ENCODE measurements around the gene HFE.

DNA sequence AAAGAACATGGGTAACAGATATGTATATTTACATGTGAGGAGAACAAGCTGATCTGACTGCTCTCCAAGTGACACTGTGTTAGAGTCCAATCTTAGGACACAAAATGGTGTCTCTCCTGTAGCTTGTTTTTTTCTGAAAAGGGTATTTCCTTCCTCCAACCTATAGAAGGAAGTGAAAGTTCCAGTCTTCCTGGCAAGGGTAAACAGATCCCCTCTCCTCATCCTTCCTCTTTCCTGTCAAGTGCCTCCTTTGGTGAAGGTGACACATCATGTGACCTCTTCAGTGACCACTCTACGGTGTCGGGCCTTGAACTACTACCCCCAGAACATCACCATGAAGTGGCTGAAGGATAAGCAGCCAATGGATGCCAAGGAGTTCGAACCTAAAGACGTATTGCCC lies 5.2 kb downstream of the HFE start:
- TF ChIP-seq, protein P1, sequence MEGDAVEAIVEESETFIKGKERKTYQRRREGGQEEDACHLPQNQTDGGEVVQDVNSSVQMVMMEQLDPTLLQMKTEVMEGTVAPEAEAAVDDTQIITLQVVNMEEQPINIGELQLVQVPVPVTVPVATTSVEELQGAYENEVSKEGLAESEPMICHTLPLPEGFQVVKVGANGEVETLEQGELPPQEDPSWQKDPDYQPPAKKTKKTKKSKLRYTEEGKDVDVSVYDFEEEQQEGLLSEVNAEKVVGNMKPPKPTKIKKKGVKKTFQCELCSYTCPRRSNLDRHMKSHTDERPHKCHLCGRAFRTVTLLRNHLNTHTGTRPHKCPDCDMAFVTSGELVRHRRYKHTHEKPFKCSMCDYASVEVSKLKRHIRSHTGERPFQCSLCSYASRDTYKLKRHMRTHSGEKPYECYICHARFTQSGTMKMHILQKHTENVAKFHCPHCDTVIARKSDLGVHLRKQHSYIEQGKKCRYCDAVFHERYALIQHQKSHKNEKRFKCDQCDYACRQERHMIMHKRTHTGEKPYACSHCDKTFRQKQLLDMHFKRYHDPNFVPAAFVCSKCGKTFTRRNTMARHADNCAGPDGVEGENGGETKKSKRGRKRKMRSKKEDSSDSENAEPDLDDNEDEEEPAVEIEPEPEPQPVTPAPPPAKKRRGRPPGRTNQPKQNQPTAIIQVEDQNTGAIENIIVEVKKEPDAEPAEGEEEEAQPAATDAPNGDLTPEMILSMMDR (IDR thresholded peaks at IDR 0.05) = no peak
- TF ChIP-seq POLR2A (IDR thresholded peaks at IDR 0.05) = no peak

Measured in heart left ventricle (tissue), 13 donors.